Thyroid gland (tissue), 4 donors: ENCODE data around the gene MSANTD2.

Experiments
- POLR2A ChIP-seq, 2 donors: fragments of 450-650 bp; IDR thresholded peaks; one replicate each; pipeline ENCODE4 v1.6.1; 2017; ENCODE audit warnings: antibody characterized with exemption in 2 of 2, mild to moderate bottlenecking in 2 of 2, moderate library complexity in 1 of 2
- TF ChIP-seq, protein P1 (sequence below), 6 experiments: fragments of 200-600 bp in 3 of 6; fragments of 450-650 bp in 3 of 6; sonication (generic) in 3 of 6; IDR thresholded peaks; one replicate each; pipeline ENCODE4 v1.5.1; 2016 to 2019; ENCODE audit warnings: antibody characterized with exemption in 6 of 6, mild to moderate bottlenecking in 2 of 6, inconsistent platforms in 1 of 6, moderate library complexity in 1 of 6

DNA sequence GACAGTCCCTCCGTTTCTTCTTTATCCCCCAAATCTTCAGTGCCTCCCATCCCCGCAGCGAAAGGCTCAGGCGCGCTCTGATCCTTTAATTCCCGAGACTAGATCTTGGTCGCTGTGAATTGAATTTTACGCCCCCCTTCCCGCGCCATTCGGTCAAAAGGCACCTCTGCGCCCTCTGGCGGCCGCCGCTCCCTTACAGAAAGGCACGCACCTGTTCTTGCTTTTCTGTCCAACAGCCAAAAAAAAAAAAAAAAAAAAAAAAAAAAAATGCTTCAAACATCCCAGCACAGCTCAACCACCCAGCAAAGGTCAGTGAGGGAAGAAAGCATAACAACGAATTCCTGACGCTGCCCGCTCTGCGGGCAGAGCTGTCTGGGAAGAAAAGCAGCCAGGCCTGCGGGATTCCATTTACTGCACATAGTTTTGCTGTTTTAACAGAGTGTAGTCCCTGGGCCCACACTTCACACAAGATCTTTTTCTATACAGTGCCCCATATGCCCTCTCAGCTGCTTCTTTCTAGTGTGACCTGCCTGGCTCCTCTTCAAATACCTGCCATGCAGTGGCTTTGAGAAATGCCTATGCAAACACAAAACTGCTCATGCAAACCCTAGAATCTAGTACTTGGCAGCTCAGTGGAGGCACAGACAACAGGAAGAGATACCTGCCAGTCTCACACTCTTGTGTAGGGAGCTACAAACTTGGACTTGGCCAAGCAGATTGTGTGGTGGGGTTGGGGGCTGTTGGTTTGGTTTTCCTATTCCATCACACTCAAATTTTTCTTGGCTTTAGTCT lies 36.9 kb downstream of the MSANTD2 start:
- TF ChIP-seq, protein P1, sequence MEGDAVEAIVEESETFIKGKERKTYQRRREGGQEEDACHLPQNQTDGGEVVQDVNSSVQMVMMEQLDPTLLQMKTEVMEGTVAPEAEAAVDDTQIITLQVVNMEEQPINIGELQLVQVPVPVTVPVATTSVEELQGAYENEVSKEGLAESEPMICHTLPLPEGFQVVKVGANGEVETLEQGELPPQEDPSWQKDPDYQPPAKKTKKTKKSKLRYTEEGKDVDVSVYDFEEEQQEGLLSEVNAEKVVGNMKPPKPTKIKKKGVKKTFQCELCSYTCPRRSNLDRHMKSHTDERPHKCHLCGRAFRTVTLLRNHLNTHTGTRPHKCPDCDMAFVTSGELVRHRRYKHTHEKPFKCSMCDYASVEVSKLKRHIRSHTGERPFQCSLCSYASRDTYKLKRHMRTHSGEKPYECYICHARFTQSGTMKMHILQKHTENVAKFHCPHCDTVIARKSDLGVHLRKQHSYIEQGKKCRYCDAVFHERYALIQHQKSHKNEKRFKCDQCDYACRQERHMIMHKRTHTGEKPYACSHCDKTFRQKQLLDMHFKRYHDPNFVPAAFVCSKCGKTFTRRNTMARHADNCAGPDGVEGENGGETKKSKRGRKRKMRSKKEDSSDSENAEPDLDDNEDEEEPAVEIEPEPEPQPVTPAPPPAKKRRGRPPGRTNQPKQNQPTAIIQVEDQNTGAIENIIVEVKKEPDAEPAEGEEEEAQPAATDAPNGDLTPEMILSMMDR (IDR thresholded peaks at IDR 0.05) = peak; percentile 57 to 88 (median 74)
- peak in 1 of 2 donors; percentile 29 for TF ChIP-seq POLR2A (IDR thresholded peaks at IDR 0.05)
